K562 (cell line): ENCODE results near the gene ZNHIT6. TPM values are rescaled to one million over a fixed set of nuclear protein-coding genes. Genes with fewer than 3 reads are reported as not detected.
A peak's percentile ranks its signal among the peaks of the same experiment; 100 is the strongest.

Source experiments
- ATAC-seq: fragments of 200-7000 bp; cut with Tn5 transposase; 3 replicates; pipeline ENCODE4 v1.9.1; 2020; ENCODE audit warnings: moderate library complexity
- BruUV-seq: library from RNA; stranded (reverse); fragments of 400-500 nt; replicated peaks from 2 replicates; lab custom pipeline; 2021; lab: Mats Ljungman, UMichigan
- CTCF ChIA-PET: fragments of 300-600 bp; formaldehyde crosslinking; extraction: SDS; loops from one replicate; lab custom pipeline; 2021; ENCODE audit warnings: low intra/inter-chr PET ratio; lab: Yijun Ruan, JAX
- POLR2A ChIA-PET: fragments of 300-600, 350-650 bp; sonication (Branson Sonifier 250); formaldehyde crosslinking; extraction: SDS; loops from one replicate; lab custom pipeline; 2021; ENCODE audit warnings: antibody characterized with exemption, inconsistent platforms; lab: Yijun Ruan, JAX
- DNase-seq, 4 experiments: peaks; one replicate each; pipeline versions ENCODE4 v3.0.0 to v3.0.0-alpha.2; 2011 to 2018; ENCODE audit warnings: low spot score in 3 of 4, mixed read lengths in 3 of 4; ENCODE audit errors: extremely low read depth in 1 of 4
- FAIRE-seq: peaks from 2 replicates; lab custom pipeline; 2011; peaks lifted over from hg19 to GRCh38; lab: Jason Lieb, UNC
- H2AFZ ChIP-seq: 2 replicates; pipeline ENCODE4 v1.6.0; 2011; ENCODE audit warnings: low read depth, low read length, control low read depth, inconsistent platforms
- H3K27ac ChIP-seq: fragments of 200-600 bp; 3 replicates; pipeline ENCODE4 v1.8.0; 2011; ENCODE audit warnings: low read depth, mild to moderate bottlenecking, control low read depth, inconsistent platforms, low read length, moderate library complexity, mixed read lengths; ENCODE audit errors: extremely low read depth
- H3K27me3 ChIP-seq, 2 experiments: fragments of 300-600 bp in 1 of 2; 2 replicates in 1 of 2; 3 replicates in 1 of 2; pipeline versions ENCODE4 v1.6.0 to v1.8.0; 2011; ENCODE audit warnings: inconsistent platforms in 2 of 2, low read length in 2 of 2, mild to moderate bottlenecking in 1 of 2, mixed read lengths in 1 of 2, moderate library complexity in 1 of 2; ENCODE audit not compliant: control insufficient read depth in 2 of 2, insufficient read depth in 2 of 2
- H3K36me3 ChIP-seq: fragments of 300-600 bp; 3 replicates; pipeline ENCODE4 v1.8.0; 2011; ENCODE audit warnings: mild to moderate bottlenecking, low read length, inconsistent platforms; ENCODE audit not compliant: control insufficient read depth, insufficient read depth
- H3K4me1 ChIP-seq, 2 experiments: fragments of 200-600 bp in 1 of 2; replicated peaks in 1 of 2; 2 replicates in 1 of 2; 3 replicates in 1 of 2; pipeline versions ENCODE4 v1.5.1 to v1.8.0; 2011; ENCODE audit warnings: inconsistent platforms in 2 of 2, low read length in 2 of 2, mild to moderate bottlenecking in 1 of 2, mixed read lengths in 1 of 2, moderate library complexity in 1 of 2; ENCODE audit not compliant: control insufficient read depth in 2 of 2, insufficient read depth in 2 of 2
- H3K4me2 ChIP-seq: 2 replicates; pipeline ENCODE4 v1.6.1; 2011; ENCODE audit warnings: low read length, control low read depth, inconsistent platforms, mixed read lengths; ENCODE audit not compliant: insufficient read depth
- H3K4me3 ChIP-seq: fragments of 200-600 bp; sonication (generic), shearing (Covaris generic); 2 replicates; pipeline ENCODE4 v1.5.1; 2016; ENCODE audit warnings: control low read depth, inconsistent platforms
- H3K79me2 ChIP-seq: fragments of 200-600 bp; 3 replicates; pipeline ENCODE4 v1.8.0; 2011; ENCODE audit warnings: low read length, inconsistent platforms; ENCODE audit not compliant: control insufficient read depth, insufficient read depth
- H3K9ac ChIP-seq, 2 experiments: 2 replicates each; pipeline versions ENCODE4 v1.6.0 to v1.6.1; 2011; ENCODE audit warnings: low read depth in 2 of 2, low read length in 2 of 2, control low read depth in 1 of 2, inconsistent platforms in 1 of 2, mild to moderate bottlenecking in 1 of 2, mixed read lengths in 1 of 2; ENCODE audit not compliant: insufficient read depth in 1 of 2
- H3K9me1 ChIP-seq: one replicate; pipeline ENCODE4 v1.6.0; 2011; ENCODE audit warnings: inconsistent platforms, mild to moderate bottlenecking, low read length, moderate library complexity; ENCODE audit not compliant: control insufficient read depth, insufficient read depth
- H3K9me3 ChIP-seq: replicated peaks from 2 replicates; pipeline ENCODE4 v1.5.1; 2011; ENCODE audit warnings: low read depth, low read length, inconsistent platforms; ENCODE audit not compliant: control insufficient read depth, insufficient read depth
- H4K20me1 ChIP-seq: replicated peaks from 2 replicates; pipeline ENCODE4 v1.6.1; 2011; ENCODE audit warnings: low read length, inconsistent platforms, mixed read lengths; ENCODE audit not compliant: control insufficient read depth, insufficient read depth
- BACH1 ChIP-seq: fragments of 200-800 bp; sonication (Bioruptor generic); IDR thresholded peaks from 2 replicates; pipeline ENCODE4 v1.6.1; 2016; ENCODE audit warnings: missing genetic modification characterization, missing compliant biosample characterization
- BRD4 ChIP-seq: fragments of 200-600 bp; sonication (generic); IDR thresholded peaks from 2 replicates; pipeline ENCODE4 v1.6.1; 2017; ENCODE audit warnings: inconsistent platforms
- CBX1 ChIP-seq: sonication (generic); IDR thresholded peaks from 2 replicates; pipeline ENCODE4 v1.6.1; 2016; ENCODE audit warnings: antibody characterized with exemption, low read depth, mild to moderate bottlenecking
- CBX5 ChIP-seq: IDR thresholded peaks from 2 replicates; pipeline ENCODE4 v1.6.1; 2014; ENCODE audit warnings: low read depth, borderline replicate concordance
- CREBBP ChIP-seq: IDR thresholded peaks from one replicate; pipeline ENCODE4 v1.6.1; 2012; ENCODE audit warnings: low read depth, mild to moderate bottlenecking, control low read depth, inconsistent platforms, low read length
- HEY1 ChIP-seq: fragments of 250-450 bp; sonication (Bioruptor Pico); IDR thresholded peaks from 2 replicates; pipeline ENCODE4 v1.5.0; 2020; ENCODE audit warnings: mild to moderate bottlenecking, moderate library complexity, borderline replicate concordance
- MBD2 ChIP-seq: sonication (generic); IDR thresholded peaks from 2 replicates; pipeline ENCODE4 v1.6.1; 2016; ENCODE audit warnings: low read depth, borderline replicate concordance
- RBM25 ChIP-seq: fragments of 200-400 bp; formaldehyde crosslinking; IDR thresholded peaks from 2 replicates; pipeline ENCODE4 v1.6.1; 2018; ENCODE audit warnings: low read length, low read depth, moderate library complexity; ENCODE audit not compliant: severe bottlenecking
- SAFB2 ChIP-seq: fragments of 200-400 bp; formaldehyde crosslinking; IDR thresholded peaks from 2 replicates; pipeline ENCODE4 v1.6.1; 2018; ENCODE audit warnings: borderline replicate concordance, low read length, low read depth, moderate library complexity; ENCODE audit not compliant: severe bottlenecking
- SMAD2 ChIP-seq: fragments of 150-350 bp; IDR thresholded peaks from 2 replicates; pipeline ENCODE4 v1.6.1; 2014; ENCODE audit warnings: low read depth, mild to moderate bottlenecking, low read length
- SMARCA5 ChIP-seq: fragments of 450-650 bp; IDR thresholded peaks from 2 replicates; pipeline ENCODE4 v1.6.1; 2016
- TCFL5 ChIP-seq: fragments of 250-450 bp; sonication (Bioruptor Pico); conservative IDR thresholded peaks from 2 replicates; pipeline ENCODE4 v1.6.1; 2021; ENCODE audit warnings: mild to moderate bottlenecking, moderate library complexity, matching md5 sums
- TRIM28 ChIP-seq: fragments of 450-650 bp; IDR thresholded peaks from 2 replicates; pipeline ENCODE4 v1.6.1; 2017
- ZBTB17 ChIP-seq: fragments of 450-650 bp; formaldehyde crosslinking; IDR thresholded peaks from 2 replicates; pipeline ENCODE4 v1.4.0; 2020; ENCODE audit warnings: mild to moderate bottlenecking
- ZNF197 ChIP-seq: fragments of 200-800 bp; sonication (Bioruptor generic); IDR thresholded peaks from 2 replicates; pipeline ENCODE4 v1.6.1; 2016; ENCODE audit warnings: low read depth, missing genetic modification characterization, missing compliant biosample characterization
- ZNF224 ChIP-seq: sonication (generic); formaldehyde crosslinking; IDR thresholded peaks from 2 replicates; pipeline ENCODE4 v1.8.0; 2022; ENCODE audit warnings: mild to moderate bottlenecking, missing genetic modification reagents
- ZNF431 ChIP-seq: sonication (generic); formaldehyde crosslinking; IDR thresholded peaks from 2 replicates; pipeline ENCODE4 v1.8.0; 2022; ENCODE audit warnings: mild to moderate bottlenecking, missing genetic modification reagents
- ZNF444 ChIP-seq: fragments of 250-450 bp; sonication (Bioruptor Pico); IDR thresholded peaks from 2 replicates; pipeline ENCODE4 v1.4.0; 2020; ENCODE audit warnings: mild to moderate bottlenecking, moderate library complexity
- WGBS: fragments of 100-300 bp; shearing (Covaris generic); methylation state at CpG from one replicate; pipeline ENCODE4 v1.1.6; 2016; ENCODE audit warnings: low coverage, mixed read lengths; ENCODE audit not compliant: insufficient coverage; ENCODE audit errors: missing lambda C conversion rate; 5-methylcytosine and 5-hydroxymethylcytosine counted together
- in situ Hi-C: fragments of 300-500 bp; cut with MboI; formaldehyde crosslinking; loops from 4 replicates; pipeline ENCODE4 v1.15.0; 2018; ENCODE audit warnings: inconsistent platforms, mixed read lengths
- intact Hi-C: fragments of 100-400 bp; cut with micrococcal nuclease; formaldehyde crosslinking; loops from 2 replicates; pipeline ENCODE4 v1.14.2; 2022
- polyA plus RNA-seq, 8 experiments: library from polyadenylated mRNA; depleted of rRNA in 4 of 8; stranded (reverse) in 5 of 8; unstranded in 3 of 8; fragments of >200 nt; fragmentation: Nextera tagmentation in 2 of 8; fragmentation: Illumina TruSeq in 1 of 8; extraction: Ambion mirVana in 2 of 8; extraction: Trizol in 1 of 8; gene quantifications; 2 replicates each; pipeline versions ENCODE4 v1.2.1 to v1.2.3, GENCODE V29; 2011 to 2014; ENCODE audit warnings: inconsistent platforms in 1 of 8, missing spikeins in 1 of 8
- total RNA-seq, 7 experiments: library from RNA; depleted of rRNA in 6 of 7; stranded (reverse); fragments of >200 nt in 6 of 7; fragmentation: Illumina TruSeq in 2 of 7; extraction: Trizol in 2 of 7; gene quantifications; 2 replicates each; pipeline versions ENCODE4 v1.2.1 to v1.2.3, GENCODE V29; 2011 to 2021; ENCODE audit warnings: low replicate concordance in 1 of 7
- TF ChIP-seq, protein P1 (sequence below): fragments of 450-650 bp; formaldehyde crosslinking; IDR thresholded peaks from 2 replicates; pipeline ENCODE4 v1.4.0; 2020; ENCODE audit warnings: mild to moderate bottlenecking, moderate library complexity
- TF ChIP-seq, protein P2 (sequence below), 2 experiments: fragments of 450-650 bp in 1 of 2; sonication (generic) in 1 of 2; formaldehyde crosslinking in 1 of 2; IDR thresholded peaks in 1 of 2; conservative IDR thresholded peaks in 1 of 2; 2 replicates each; pipeline versions ENCODE4 v1.6.1 to v1.8.1; 2016 to 2023; ENCODE audit warnings: mild to moderate bottlenecking in 2 of 2, moderate library complexity in 2 of 2, inconsistent platforms in 1 of 2, missing genetic modification reagents in 1 of 2

ZNHIT6 gene
- total and polyA plus RNA-seq, 9 of the 15 experiments (the other 6 are each of a cell fraction or from before 2014, with no cell fraction given), result 15.4 to 37.6 (median 21.7) TPM

DNA sequence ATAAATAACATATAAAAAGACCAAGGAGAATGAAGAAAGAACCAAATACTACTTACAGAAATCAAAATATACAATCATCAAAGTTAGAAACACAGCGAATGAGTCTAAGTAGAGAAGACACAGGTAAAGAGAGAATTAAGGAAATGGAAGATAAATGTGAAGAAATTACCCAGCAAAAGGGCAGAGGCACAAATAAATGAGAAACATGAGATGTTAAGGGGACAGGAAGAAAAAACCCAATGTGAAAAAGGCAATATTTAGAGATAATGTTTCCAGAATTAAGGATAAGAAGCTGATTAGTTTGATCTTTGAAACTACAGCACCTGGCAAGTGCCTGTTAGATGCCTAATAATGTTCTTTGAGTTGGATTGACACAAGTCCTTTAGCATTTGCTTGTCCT lies 86.8 kb downstream of the ZNHIT6 start (continued):
- peak; percentile 33; the same call in 1 of the 2 replicates for TF ChIP-seq TRIM28
- TF ChIP-seq BRD4, result no peak
- TF ChIP-seq HEY1, result no peak
- TF ChIP-seq ZNF444 (CRISPR knock-in tag), result no peak
- TF ChIP-seq RBM25, result peak; percentile 87
- TF ChIP-seq, protein P1, sequence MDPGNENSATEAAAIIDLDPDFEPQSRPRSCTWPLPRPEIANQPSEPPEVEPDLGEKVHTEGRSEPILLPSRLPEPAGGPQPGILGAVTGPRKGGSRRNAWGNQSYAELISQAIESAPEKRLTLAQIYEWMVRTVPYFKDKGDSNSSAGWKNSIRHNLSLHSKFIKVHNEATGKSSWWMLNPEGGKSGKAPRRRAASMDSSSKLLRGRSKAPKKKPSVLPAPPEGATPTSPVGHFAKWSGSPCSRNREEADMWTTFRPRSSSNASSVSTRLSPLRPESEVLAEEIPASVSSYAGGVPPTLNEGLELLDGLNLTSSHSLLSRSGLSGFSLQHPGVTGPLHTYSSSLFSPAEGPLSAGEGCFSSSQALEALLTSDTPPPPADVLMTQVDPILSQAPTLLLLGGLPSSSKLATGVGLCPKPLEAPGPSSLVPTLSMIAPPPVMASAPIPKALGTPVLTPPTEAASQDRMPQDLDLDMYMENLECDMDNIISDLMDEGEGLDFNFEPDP, result no peak
- no peak for TF ChIP-seq TCFL5 (CRISPR knock-in tag)
- no peak for TF ChIP-seq ZBTB17 (CRISPR knock-in tag)
- TF ChIP-seq SAFB2, result no peak
- TF ChIP-seq CBX1, result no peak
- 0 out of 2 replicates have a peak, but pooled peaks have one; percentile 28 for TF ChIP-seq CBX5

DNA sequence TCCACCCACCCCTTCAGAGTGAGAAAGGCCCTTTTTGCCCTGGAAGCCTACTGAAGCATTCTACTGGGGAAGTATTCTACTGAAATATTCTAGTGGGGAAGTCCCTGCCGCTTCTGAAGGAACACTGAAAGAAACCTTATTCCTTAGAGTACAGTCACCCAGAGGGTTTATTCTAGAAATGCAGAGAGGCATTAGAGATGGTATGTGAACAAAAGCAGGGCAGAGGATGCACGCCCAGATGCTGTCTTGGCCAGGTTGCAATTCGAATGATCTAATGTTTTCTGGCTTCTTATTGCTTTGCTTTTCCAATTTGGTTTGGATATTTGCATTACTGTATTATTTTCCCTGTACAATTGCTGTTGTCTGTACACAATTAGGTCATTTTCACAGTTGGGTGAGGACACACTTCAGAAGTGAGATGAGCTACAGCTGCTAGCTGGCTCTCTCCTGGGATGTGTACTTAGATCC lies 90.6 kb downstream of the ZNHIT6 start:
- 0 out of 2 replicates have a peak, but pooled peaks cover 2% of the 10 kb centered on the region for H3K9me3 ChIP-seq
- no TSS peak for BruUV-seq
- no peak overlapping the region for H3K9ac ChIP-seq
- in situ Hi-C loops, result no loop called here
- 21% methylated on average over 3 of the region's 3 CpGs for WGBS
- no peaks in the 10 kb centered on the region for H4K20me1 ChIP-seq
- no peak overlapping the region for H3K27ac ChIP-seq
- CTCF ChIA-PET, result no interaction called here
- no peaks in the 10 kb centered on the region for H3K9me1 ChIP-seq
- POLR2A ChIA-PET, result interaction anchor here (0.8 kb wide), 1 partner anchor 11 kb away, joined by 3 read pairs; no protein-coding TSS in a partner anchor
- intact Hi-C loops, result no loop called here
- no peak overlapping the region for H3K4me2 ChIP-seq
- H3K27me3 ChIP-seq, result no peaks in the 10 kb centered on the region
- ATAC-seq (no peak), FAIRE-seq (no peak), DNase-seq (no peak)
- TF ChIP-seq, protein P2, sequence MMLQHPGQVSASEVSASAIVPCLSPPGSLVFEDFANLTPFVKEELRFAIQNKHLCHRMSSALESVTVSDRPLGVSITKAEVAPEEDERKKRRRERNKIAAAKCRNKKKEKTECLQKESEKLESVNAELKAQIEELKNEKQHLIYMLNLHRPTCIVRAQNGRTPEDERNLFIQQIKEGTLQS (IDR thresholded peaks at IDR 0.05), result no peak
- TF ChIP-seq, protein P2 (CRISPR knock-in tag; conservative IDR thresholded peaks at IDR 0.05), result no peak
- TF ChIP-seq ZNF197 (CRISPR knock-in tag) (no peak), ZNF224 (CRISPR knock-in tag) (no peak), MBD2 (no peak), ZNF431 (CRISPR knock-in tag) (no peak), CREBBP (no peak), SMAD2 (no peak), SMARCA5 (no peak), BACH1 (tag) (no peak)
- no peak overlapping the region for H2AFZ ChIP-seq
- H3K79me2 ChIP-seq, result no peaks in the 10 kb centered on the region
- no peaks in the 10 kb centered on the region for H3K36me3 ChIP-seq
- H3K4me3 ChIP-seq, result no peak overlapping the region
- H3K4me1 ChIP-seq, result peaks cover 0 to 3% of the 10 kb centered on the region in 2 experiments; a peak in 2 of 5 replicates
